ENCODE results near the gene AGFG2. TPM values are rescaled to one million over a fixed set of nuclear protein-coding genes. Genes with fewer than 3 reads are reported as not detected.

The AGFG2 gene
- total RNA-seq, 1 experiment from 2014 or later, result 42.5 TPM

GRCh38 chr7:100577507-100577906 lies 38.5 kb downstream of the AGFG2 start:
- intact Hi-C loops (cut with micrococcal nuclease; ENCODE audit: unreplicated experiment), result no loop called here
- ATAC-seq (no peak), DNase-seq (ENCODE audit: low read depth, low spot score) (no peak)
- no peaks in the 10 kb centered on the region; the same call in 1 of the 2 replicates for H3K4me1 ChIP-seq (ENCODE audit: control insufficient read depth, insufficient read depth, low read length)
- in situ Hi-C loops (cut with HindIII; ENCODE audit: low pct_unique_long_range_greater_than_20kb, low sequenced_read_pairs), result no loop called here
- no peak for TF ChIP-seq POLR2AphosphoS5 (IDR thresholded peaks at IDR 0.05; ENCODE audit: low read depth, low read length)
- TF ChIP-seq SIN3A (IDR thresholded peaks at IDR 0.05; ENCODE audit: borderline replicate concordance, insufficient read depth, low read depth, low read length), result no peak
- TF ChIP-seq CTCF (IDR thresholded peaks at IDR 0.05), result no peak
- TF ChIP-seq TCF7L2 (IDR thresholded peaks at IDR 0.05; ENCODE audit: low read depth, low read length), result no peak
- TF ChIP-seq REST (IDR thresholded peaks at IDR 0.05; ENCODE audit: insufficient read depth in 1 of 2, low read depth in 2 of 2, low read length in 1 of 2), result no peak
- H3K9me3 ChIP-seq (ENCODE audit: control insufficient read depth, insufficient read depth, low read depth, low read length), result no peaks in the 10 kb centered on the region
- ChIA-PET POLR2A (no interaction called here), CTCF (no interaction called here)
- no peaks in the 10 kb centered on the region for H3K27me3 ChIP-seq (ENCODE audit: control insufficient read depth, insufficient read depth, low read length)
- no peak overlapping the region for H3K4me3 ChIP-seq (ENCODE audit: low read depth in 2 of 2, low read length in 2 of 2)
- H3K36me3 ChIP-seq (ENCODE audit: control insufficient read depth, insufficient read depth, low read length), result peaks cover 9% of the 10 kb centered on the region; the same call in 1 of the 2 replicates
- H3K27ac ChIP-seq (ENCODE audit: low read length), result no peak overlapping the region
- no TSS peak for BruUV-seq (replicated peaks)

GRCh38 chr7:100578246-100579183 lies 39.5 kb downstream of the AGFG2 start:
- intact Hi-C loops (cut with micrococcal nuclease; ENCODE audit: unreplicated experiment) (no loop called here), in situ Hi-C loops (cut with HindIII; ENCODE audit: low pct_unique_long_range_greater_than_20kb, low sequenced_read_pairs) (no loop called here)
- H3K9me3 ChIP-seq (ENCODE audit: control insufficient read depth, insufficient read depth, low read depth, low read length), result no peaks in the 10 kb centered on the region
- peaks cover under 1% of the 10 kb centered on the region; the same call in 1 of the 2 replicates for H3K4me1 ChIP-seq (ENCODE audit: control insufficient read depth, insufficient read depth, low read length)
- ChIA-PET POLR2A (no interaction called here), CTCF (interaction anchor here (0.7 kb wide), 1 partner anchor 10 kb away, joined by 7 read pairs; no protein-coding TSS in a partner anchor)
- H3K4me3 ChIP-seq (ENCODE audit: low read depth in 2 of 2, low read length in 2 of 2), result no peak overlapping the region
- no peaks in the 10 kb centered on the region for H3K27me3 ChIP-seq (ENCODE audit: control insufficient read depth, insufficient read depth, low read length)
- no TSS peak for BruUV-seq (replicated peaks)
- no peak overlapping the region for H3K27ac ChIP-seq (ENCODE audit: low read length)
- TF ChIP-seq CTCF (IDR thresholded peaks at IDR 0.05), result no peak
- TF ChIP-seq POLR2AphosphoS5 (IDR thresholded peaks at IDR 0.05; ENCODE audit: low read depth, low read length), result no peak
- TF ChIP-seq TCF7L2 (IDR thresholded peaks at IDR 0.05; ENCODE audit: low read depth, low read length), result no peak
- no peak for TF ChIP-seq SIN3A (IDR thresholded peaks at IDR 0.05; ENCODE audit: borderline replicate concordance, insufficient read depth, low read depth, low read length)
- TF ChIP-seq REST (IDR thresholded peaks at IDR 0.05; ENCODE audit: insufficient read depth in 1 of 2, low read depth in 2 of 2, low read length in 1 of 2), result peak in 1 of 2 experiments; percentile 39; a peak in 1 of 4 replicates
- DNase-seq (ENCODE audit: low read depth, low spot score) (no peak), ATAC-seq (no peak)
- peaks cover 9% of the 10 kb centered on the region; the same call in 1 of the 2 replicates for H3K36me3 ChIP-seq (ENCODE audit: control insufficient read depth, insufficient read depth, low read length)

Measured in Panc1 (cell line).